ENCODE data around the gene OLA1.
"Not testable (repeated sequence)": the region's sequence is repeated elsewhere in the genome, so short reads cannot be mapped to it uniquely, and the experiment has no call there.

OLA1 gene

DNA sequence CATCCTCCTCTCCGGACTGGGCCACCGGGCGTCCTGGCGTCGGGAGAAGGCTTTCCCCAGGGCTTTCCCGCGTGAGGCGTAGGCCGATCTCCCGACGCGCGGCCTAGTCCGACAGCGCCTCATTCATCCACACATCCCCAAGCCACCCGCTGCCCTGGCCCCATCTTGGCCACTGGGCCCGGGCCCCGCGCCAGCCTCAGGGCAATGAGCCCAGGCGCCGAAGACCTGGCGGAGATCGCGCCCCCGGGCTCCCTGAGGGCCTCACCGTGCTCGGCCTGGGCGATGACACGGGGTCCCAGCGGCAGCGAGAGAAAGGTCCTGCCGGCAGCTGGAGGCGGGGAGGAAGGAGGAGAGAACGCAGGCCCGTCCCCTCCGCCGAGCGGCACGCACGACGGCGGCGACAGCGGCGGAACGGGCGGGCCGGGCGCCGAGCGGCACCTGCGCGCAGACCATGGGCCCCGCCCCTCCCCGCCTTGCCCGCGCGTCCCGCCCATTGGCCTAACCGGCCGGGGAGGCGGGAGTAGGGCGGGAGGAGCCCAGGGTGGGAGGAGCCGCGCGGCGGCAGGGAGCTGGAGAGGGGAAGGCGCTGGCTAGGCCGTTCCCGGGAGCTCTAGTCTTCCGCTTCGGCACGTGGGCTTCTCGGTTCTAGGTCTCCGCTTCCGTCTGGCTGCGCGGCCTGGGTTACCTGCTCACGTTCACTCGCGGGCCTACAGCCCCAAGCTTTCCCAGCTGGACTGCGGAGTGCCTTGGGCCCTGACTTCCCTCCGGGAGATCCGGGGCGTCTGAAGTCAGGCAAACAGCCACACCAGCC, at the start of gene OLA1:
OLA1 (minus strand) TSS at position 346 of the 811 bp plus-strand sequence. CDS start 1,717 bp downstream, outside the sequence.
- DNase-seq: peak; percentile 97 to 98

GRCh38 chr2:174292908-174293307, 44.6 kb upstream of the OLA1 start:
- no peak for DNase-seq

DNA sequence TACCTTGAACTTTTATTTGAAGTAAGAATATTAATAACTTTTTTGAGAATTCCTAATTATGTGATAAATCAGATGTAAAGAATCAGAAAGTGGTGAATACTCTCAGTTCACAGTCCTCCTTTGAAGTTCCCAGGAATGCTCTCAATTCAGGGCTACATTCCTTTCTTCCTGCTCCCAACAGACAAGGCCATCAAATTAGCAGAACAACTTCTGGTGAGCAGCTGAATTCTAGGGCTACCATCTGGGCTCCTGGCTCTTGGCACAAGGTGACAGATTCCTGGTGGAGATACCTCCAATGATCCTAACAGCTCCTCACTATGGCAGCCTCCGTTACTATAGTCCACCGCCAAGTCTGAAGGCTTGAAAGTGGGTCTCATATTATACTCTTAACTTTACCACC, 37.8 kb upstream of the OLA1 start:
- DNase-seq: no peak

- DNase-seq: no peak
Measured at GRCh38 chr2:174282441-174282840, 34.1 kb upstream of the OLA1 start.

- DNase-seq: no peak
Measured at GRCh38 chr2:174281736-174282135, 33.4 kb upstream of the OLA1 start.

DNA sequence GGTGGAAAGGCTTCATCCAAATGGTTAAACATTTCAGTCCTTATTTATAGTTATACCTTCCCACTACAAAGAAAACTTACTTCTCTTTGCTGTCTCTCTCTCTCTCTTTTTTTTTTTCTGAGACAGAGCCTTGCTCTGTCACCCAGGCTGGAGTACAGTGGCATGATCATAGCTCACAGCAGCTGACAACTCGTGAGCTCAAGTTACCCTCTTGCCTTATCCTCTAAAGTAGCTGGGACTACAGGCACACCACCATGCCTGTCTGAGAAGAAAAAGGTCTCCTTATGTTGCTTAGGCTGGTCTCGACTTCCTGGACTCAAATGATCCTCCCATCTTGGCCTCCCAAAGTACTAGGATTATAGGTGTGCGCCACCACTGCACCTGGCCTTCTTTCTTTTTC, 32.3 kb upstream of the OLA1 start:
- no peak for DNase-seq

DNA sequence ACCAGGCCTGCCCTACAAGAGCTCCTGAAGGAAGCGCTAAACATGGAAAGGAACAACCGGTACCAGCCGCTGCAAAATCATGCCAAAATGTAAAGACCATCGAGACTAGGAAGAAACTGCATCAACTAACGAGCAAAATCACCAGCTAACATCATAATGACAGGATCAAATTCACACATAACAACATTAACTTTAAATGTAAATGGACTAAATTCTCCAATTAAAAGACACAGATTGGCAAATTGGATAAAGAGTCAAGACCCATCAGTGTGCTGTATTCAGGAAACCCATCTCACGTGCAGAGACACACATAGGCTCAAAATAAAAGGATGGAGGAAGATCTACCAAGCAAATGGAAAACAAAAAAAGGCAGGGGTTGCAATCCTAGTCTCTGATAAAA, 21.9 kb upstream of the OLA1 start:
- DNase-seq: not testable (repeated sequence)

GRCh38 chr2:174266288-174266687, 18.0 kb upstream of the OLA1 start:
- DNase-seq: no peak

GRCh38 chr2:174263997-174264396, 15.7 kb upstream of the OLA1 start:
- DNase-seq: no peak

GRCh38 chr2:174259981-174260380, 11.6 kb upstream of the OLA1 start:
- no peak for DNase-seq

DNA sequence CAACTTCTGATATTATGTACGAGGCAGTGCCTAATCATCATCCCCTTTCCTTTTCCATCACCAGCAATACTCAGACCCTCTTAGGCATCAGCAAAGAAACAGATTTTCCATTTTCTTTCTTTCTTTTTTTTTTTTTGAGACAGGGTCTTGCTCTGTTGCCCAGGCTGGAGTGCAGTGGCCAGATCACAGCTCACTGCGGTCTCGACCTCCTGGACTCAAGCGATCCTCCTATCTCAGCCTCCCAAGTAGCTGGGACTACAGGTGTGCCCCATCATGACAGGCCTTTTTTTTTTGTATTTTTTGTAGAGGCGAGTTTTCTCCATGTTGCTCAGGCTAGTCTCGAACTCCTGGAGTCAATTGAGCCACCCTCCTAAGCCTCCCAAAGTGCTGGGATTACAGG, 5.9 kb upstream of the OLA1 start:
- no peak for DNase-seq

DNA sequence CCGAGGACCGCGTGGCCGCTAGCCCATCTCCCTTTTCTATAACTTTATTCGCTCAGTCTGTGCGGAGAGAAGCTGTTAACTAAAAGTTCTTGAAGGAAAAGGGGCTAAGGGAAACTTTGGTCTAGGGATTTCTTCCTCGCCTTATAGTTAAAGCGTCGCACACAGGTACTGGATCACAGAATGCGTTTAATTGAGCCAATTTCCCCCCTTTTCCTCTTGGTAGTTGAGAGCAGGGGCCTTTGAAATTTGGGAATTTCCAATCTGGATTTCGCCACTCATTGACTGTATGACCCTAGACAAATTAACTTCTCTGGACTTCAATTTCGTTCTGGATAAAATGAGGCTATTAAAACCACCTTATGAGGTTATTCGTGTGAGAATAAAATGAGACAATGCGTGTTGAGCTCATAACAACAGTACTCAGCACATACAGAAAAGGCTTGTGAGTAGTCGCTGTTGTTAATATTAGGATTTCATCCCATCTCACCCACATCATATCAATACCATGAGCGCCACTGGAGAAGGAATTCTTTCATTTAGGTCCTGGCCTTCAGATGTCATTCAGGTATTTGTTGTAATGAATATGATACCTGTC, 763 bp upstream of the OLA1 start:
- DNase-seq: no peak

- DNase-seq: no peak
Measured at GRCh38 chr2:174247474-174248186, 702 bp downstream of the OLA1 start.

GRCh38 chr2:174246944-174247381, 1.4 kb downstream of the OLA1 start:
- no peak for DNase-seq

- DNase-seq: not testable (repeated sequence)
Measured at GRCh38 chr2:174245628-174246027, 2.7 kb downstream of the OLA1 start.

DNA sequence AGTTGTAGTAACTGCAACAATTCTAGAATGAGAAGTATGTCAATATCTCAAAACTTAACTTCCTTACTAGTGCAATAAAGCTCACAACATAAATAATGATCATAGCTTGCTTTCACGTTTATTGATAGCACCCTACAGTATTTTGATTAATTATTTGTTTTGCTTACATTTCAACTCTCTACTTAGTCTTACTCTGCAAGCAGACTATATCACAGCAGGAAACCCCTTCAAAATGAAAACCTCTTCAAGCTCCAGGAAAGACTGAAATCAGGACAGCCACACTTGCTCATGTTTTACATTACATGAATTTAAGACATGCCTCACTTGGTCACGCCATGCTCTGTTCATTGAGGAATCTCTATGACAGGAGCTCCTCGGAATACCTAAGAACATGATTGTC, 3.3 kb downstream of the OLA1 start:
- DNase-seq: no peak

GRCh38 chr2:174243812-174244211, 4.5 kb downstream of the OLA1 start:
- DNase-seq: no peak

- no peak for DNase-seq
Measured at GRCh38 chr2:174240097-174240496, 8.2 kb downstream of the OLA1 start.

- no peak for DNase-seq
Measured at GRCh38 chr2:174236429-174236828, 11.9 kb downstream of the OLA1 start.

GRCh38 chr2:174235680-174236079, 12.7 kb downstream of the OLA1 start:
- no peak for DNase-seq

GRCh38 chr2:174233771-174234275, 14.5 kb downstream of the OLA1 start:
- DNase-seq: no peak

DNA sequence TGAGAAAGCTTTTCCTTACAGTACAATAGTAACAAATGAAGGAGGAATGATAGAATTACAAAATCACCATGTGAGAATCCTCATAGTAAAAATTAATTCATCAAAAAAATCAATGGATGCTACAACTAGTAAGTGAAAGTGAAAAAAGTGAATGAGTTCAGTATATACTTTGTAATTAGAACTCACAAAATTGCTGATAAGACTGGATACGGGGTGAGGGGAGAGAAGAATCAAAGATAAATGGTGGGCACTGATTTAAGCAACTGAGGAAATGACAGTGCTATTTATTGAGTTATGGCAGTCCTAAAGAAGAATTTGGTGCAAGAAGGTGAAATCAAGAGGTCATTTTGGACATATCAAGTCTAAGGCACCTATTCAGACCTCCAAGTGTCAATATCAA, 20.6 kb downstream of the OLA1 start:
- DNase-seq: no peak

DNA sequence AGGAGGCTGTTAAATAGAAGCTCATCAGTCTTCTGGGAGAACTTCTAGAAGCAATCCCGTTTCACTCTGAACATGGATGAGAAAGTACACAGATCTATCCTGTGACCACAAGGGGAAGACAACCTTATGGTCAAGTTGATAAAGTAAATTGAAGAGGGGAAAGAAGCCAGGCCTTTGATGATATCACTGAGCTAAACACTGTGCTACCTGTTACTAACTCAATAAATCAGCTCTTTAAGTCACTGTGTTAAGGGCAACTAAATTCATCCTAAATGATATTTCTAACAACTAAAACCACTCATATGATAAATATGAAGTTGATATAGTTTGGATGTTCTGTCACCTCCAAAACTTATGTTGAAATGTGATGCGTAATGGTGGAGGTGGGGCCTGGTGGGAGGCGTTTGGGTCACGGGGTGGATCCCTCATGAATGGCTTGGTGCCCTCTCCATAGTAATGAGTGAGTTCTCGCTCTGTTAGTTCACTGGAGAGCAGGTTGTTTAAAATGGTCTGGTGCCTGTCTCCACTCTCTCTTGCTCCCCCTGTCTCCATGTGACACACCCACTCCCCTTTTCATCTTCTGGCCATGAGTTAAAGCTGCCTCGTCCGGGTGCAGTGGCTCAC, 23.6 kb downstream of the OLA1 start:
- DNase-seq: no peak

All from stimulated activated CD4-positive, alpha-beta T cell treated with anti-CD3 and anti-CD28 coated beads, Interleukin-2, amount 100 ng/mL, for 48 hours (primary cell).